Liver (tissue), 9 donors: ENCODE measurements around the gene FRYL. TPM values are rescaled to one million over a fixed set of nuclear protein-coding genes. Genes with fewer than 3 reads are reported as not detected.

Experiments used
- DNase-seq: peaks from one replicate; pipeline ENCODE4 v3.0.0-alpha.2; 2017; ENCODE audit warnings: low spot score
- H3K27ac ChIP-seq, 2 donors: one replicate each; pipeline ENCODE4 v1.7.0; 2013; ENCODE audit warnings: inconsistent platforms in 2 of 2, low read length in 2 of 2, control low read depth in 1 of 2, low read depth in 1 of 2, mild to moderate bottlenecking in 1 of 2
- H3K27me3 ChIP-seq, 4 donors: one replicate each; pipeline versions ENCODE4 v1.6.1 to v1.7.0; 2013; ENCODE audit warnings: low read length in 3 of 4, inconsistent platforms in 1 of 4, mild to moderate bottlenecking in 1 of 4, moderate library complexity in 1 of 4; ENCODE audit not compliant: control insufficient read depth in 4 of 4, insufficient read depth in 4 of 4
- H3K36me3 ChIP-seq, 4 donors: one replicate each; pipeline versions ENCODE4 v1.6.1 to v1.7.0; 2013; ENCODE audit warnings: low read length in 3 of 4, mild to moderate bottlenecking in 3 of 4, low read depth in 1 of 4, moderate library complexity in 1 of 4; ENCODE audit not compliant: control insufficient read depth in 4 of 4, insufficient read depth in 3 of 4
- H3K4me1 ChIP-seq, 4 donors: one replicate each; pipeline versions ENCODE4 v1.6.1 to v1.7.0; 2013; ENCODE audit warnings: low read length in 3 of 4, mild to moderate bottlenecking in 3 of 4, moderate library complexity in 1 of 4; ENCODE audit not compliant: control insufficient read depth in 4 of 4, insufficient read depth in 4 of 4
- H3K4me3 ChIP-seq, 3 donors: one replicate each; pipeline versions ENCODE4 v1.6.1 to v1.7.0; 2013; ENCODE audit warnings: low read length in 3 of 3, control low read depth in 1 of 3, low read depth in 1 of 3, mild to moderate bottlenecking in 1 of 3
- H3K9ac ChIP-seq, 2 donors: one replicate each; pipeline ENCODE4 v1.7.0; 2013; ENCODE audit warnings: low read length in 2 of 2, mild to moderate bottlenecking in 2 of 2, moderate library complexity in 2 of 2, control low read depth in 1 of 2, low read depth in 1 of 2
- H3K9me3 ChIP-seq, 4 donors: one replicate each; pipeline versions ENCODE4 v1.6.1 to v1.7.0; 2013; ENCODE audit warnings: low read length in 3 of 4; ENCODE audit not compliant: control insufficient read depth in 4 of 4
- EGR1 ChIP-seq, 2 donors: IDR thresholded peaks; 2 replicates each; pipeline ENCODE4 v1.6.1; 2016 to 2018; ENCODE audit warnings: antibody characterized with exemption in 2 of 2, low read depth in 2 of 2
- FOXA1 ChIP-seq: IDR thresholded peaks from 2 replicates; pipeline ENCODE4 v1.6.1; 2016; ENCODE audit warnings: antibody characterized with exemption
- FOXA2 ChIP-seq: IDR thresholded peaks from 2 replicates; pipeline ENCODE4 v1.6.1; 2016; ENCODE audit warnings: antibody characterized with exemption
- GABPA ChIP-seq, 2 donors: IDR thresholded peaks in 1 of 2; conservative IDR thresholded peaks in 1 of 2; 2 replicates each; pipeline ENCODE4 v1.6.1; 2016; ENCODE audit warnings: antibody characterized with exemption in 2 of 2, mild to moderate bottlenecking in 1 of 2, moderate library complexity in 1 of 2
- HNF4A ChIP-seq, 2 donors: conservative IDR thresholded peaks; 2 replicates each; pipeline ENCODE4 v1.6.1; 2016; ENCODE audit warnings: antibody characterized with exemption in 2 of 2, mild to moderate bottlenecking in 2 of 2
- HNF4G ChIP-seq: IDR thresholded peaks from 2 replicates; pipeline ENCODE4 v1.6.1; 2016; ENCODE audit warnings: antibody characterized with exemption
- JUND ChIP-seq, 2 donors: IDR thresholded peaks; 2 replicates each; pipeline ENCODE4 v1.6.1; 2016; ENCODE audit warnings: antibody characterized with exemption in 2 of 2
- NR2F2 ChIP-seq: IDR thresholded peaks from 2 replicates; pipeline ENCODE4 v1.6.1; 2016; ENCODE audit warnings: antibody characterized with exemption
- RAD21 ChIP-seq, 2 donors: IDR thresholded peaks; 2 replicates each; pipeline ENCODE4 v1.6.1; 2016; ENCODE audit warnings: antibody characterized with exemption in 2 of 2, mild to moderate bottlenecking in 2 of 2
- RXRA ChIP-seq, 2 donors: IDR thresholded peaks; 2 replicates each; pipeline ENCODE4 v1.6.1; 2017 to 2018; ENCODE audit warnings: antibody characterized with exemption in 2 of 2, mild to moderate bottlenecking in 1 of 2
- SP1 ChIP-seq: IDR thresholded peaks from 2 replicates; pipeline ENCODE4 v1.6.1; 2018; ENCODE audit warnings: antibody characterized with exemption, mild to moderate bottlenecking
- TAF1 ChIP-seq: conservative IDR thresholded peaks from 2 replicates; pipeline ENCODE4 v1.6.1; 2016; ENCODE audit warnings: antibody characterized with exemption, mild to moderate bottlenecking
- YY1 ChIP-seq: IDR thresholded peaks from 2 replicates; pipeline ENCODE4 v1.6.1; 2016; ENCODE audit warnings: antibody characterized with exemption, mild to moderate bottlenecking
- WGBS: extraction: QIAGEN DNeasy Blood & Tissue Kit; methylation state at CpG from one replicate; pipeline ENCODE4 v1.1.7; 2013; 5-methylcytosine and 5-hydroxymethylcytosine counted together
- polyA plus RNA-seq, 2 donors: library from polyadenylated mRNA; stranded (reverse) in 1 of 2; unstranded in 1 of 2; fragments of 200-250 nt in 1 of 2; fragments of >200 nt in 1 of 2; fragmentation: Nextera tagmentation in 1 of 2; extraction: Ambion mirVana in 1 of 2; gene quantifications; one replicate each; pipeline versions ENCODE4 v1.2.1 to v1.2.3, GENCODE V29; 2013 to 2015
- total RNA-seq, 2 donors: library from RNA; depleted of rRNA; stranded (reverse); fragments of >200 nt; gene quantifications; one replicate each; pipeline ENCODE4 v1.2.3, GENCODE V29; 2014
- TF ChIP-seq, protein P1 (sequence below): IDR thresholded peaks from 2 replicates; pipeline ENCODE4 v1.6.1; 2016; ENCODE audit warnings: antibody characterized with exemption
- TF ChIP-seq, protein P2 (sequence below): fragments of 150-350 bp; IDR thresholded peaks from 2 replicates; pipeline ENCODE4 v1.5.1; 2017; ENCODE audit warnings: improper control_type of control experiment, low read depth, low read length; ENCODE audit not compliant: missing input control
- TF ChIP-seq, protein P3 (sequence below): IDR thresholded peaks from 2 replicates; pipeline ENCODE4 v1.6.1; 2016; ENCODE audit warnings: antibody characterized with exemption
- TF ChIP-seq, protein P4 (sequence below): IDR thresholded peaks from 2 replicates; pipeline ENCODE4 v1.6.1; 2016; ENCODE audit warnings: antibody characterized with exemption
- TF ChIP-seq, protein P5 (sequence below): IDR thresholded peaks from 2 replicates; pipeline ENCODE4 v1.6.1; 2016; ENCODE audit warnings: antibody characterized with exemption, mild to moderate bottlenecking
- donor health status: healthy.
- donor health status: healthy.
- donor health status: healthy.
- donor health status: healthy.
- donor health status: healthy.

The FRYL gene
- total and polyA plus RNA-seq, 4 donors: 5.3 to 79.0 (median 27.2) TPM

DNA sequence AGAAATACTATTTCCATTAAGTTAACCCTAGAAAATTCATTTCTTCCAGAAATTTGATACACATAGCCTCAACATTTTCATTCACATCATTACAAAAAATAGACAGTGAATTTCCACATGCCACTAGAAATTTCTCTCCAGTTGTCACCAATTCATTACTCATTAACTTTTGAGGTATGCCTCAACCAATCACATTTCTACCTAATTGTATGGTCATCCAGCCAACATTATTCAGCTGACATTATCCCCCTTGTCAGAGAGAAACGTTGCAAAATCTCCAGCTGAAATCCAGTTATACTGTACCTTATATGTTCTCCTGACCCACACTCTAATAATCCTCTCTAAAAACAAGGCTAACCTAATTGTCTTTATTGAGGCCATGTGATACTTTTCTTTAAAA is 24.8 kb downstream of the FRYL start:
- 28% methylated on average over 1 of the region's 1 CpG for WGBS
- no peaks in the 10 kb centered on the region for H3K36me3 ChIP-seq
- TF ChIP-seq, protein P1, sequence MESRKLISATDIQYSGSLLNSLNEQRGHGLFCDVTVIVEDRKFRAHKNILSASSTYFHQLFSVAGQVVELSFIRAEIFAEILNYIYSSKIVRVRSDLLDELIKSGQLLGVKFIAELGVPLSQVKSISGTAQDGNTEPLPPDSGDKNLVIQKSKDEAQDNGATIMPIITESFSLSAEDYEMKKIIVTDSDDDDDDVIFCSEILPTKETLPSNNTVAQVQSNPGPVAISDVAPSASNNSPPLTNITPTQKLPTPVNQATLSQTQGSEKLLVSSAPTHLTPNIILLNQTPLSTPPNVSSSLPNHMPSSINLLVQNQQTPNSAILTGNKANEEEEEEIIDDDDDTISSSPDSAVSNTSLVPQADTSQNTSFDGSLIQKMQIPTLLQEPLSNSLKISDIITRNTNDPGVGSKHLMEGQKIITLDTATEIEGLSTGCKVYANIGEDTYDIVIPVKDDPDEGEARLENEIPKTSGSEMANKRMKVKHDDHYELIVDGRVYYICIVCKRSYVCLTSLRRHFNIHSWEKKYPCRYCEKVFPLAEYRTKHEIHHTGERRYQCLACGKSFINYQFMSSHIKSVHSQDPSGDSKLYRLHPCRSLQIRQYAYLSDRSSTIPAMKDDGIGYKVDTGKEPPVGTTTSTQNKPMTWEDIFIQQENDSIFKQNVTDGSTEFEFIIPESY: no peak
- TF ChIP-seq FOXA2 (no peak), FOXA1 (no peak), GABPA (IDR thresholded peaks at IDR 0.05 in 1 of 2, conservative IDR thresholded peaks at IDR 0.05 in 1 of 2) (no peak), RAD21 (IDR thresholded peaks at IDR 0.05) (no peak), SP1 (no peak), TAF1 (no peak), YY1 (no peak), JUND (IDR thresholded peaks at IDR 0.05) (no peak), HNF4G (no peak), RXRA (IDR thresholded peaks at IDR 0.05) (no peak), EGR1 (IDR thresholded peaks at IDR 0.05; ENCODE audit: low read depth in 2 of 2) (no peak), HNF4A (conservative IDR thresholded peaks at IDR 0.05) (no peak)
- TF ChIP-seq, protein P2, sequence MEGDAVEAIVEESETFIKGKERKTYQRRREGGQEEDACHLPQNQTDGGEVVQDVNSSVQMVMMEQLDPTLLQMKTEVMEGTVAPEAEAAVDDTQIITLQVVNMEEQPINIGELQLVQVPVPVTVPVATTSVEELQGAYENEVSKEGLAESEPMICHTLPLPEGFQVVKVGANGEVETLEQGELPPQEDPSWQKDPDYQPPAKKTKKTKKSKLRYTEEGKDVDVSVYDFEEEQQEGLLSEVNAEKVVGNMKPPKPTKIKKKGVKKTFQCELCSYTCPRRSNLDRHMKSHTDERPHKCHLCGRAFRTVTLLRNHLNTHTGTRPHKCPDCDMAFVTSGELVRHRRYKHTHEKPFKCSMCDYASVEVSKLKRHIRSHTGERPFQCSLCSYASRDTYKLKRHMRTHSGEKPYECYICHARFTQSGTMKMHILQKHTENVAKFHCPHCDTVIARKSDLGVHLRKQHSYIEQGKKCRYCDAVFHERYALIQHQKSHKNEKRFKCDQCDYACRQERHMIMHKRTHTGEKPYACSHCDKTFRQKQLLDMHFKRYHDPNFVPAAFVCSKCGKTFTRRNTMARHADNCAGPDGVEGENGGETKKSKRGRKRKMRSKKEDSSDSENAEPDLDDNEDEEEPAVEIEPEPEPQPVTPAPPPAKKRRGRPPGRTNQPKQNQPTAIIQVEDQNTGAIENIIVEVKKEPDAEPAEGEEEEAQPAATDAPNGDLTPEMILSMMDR: no peak
- TF ChIP-seq, protein P3, sequence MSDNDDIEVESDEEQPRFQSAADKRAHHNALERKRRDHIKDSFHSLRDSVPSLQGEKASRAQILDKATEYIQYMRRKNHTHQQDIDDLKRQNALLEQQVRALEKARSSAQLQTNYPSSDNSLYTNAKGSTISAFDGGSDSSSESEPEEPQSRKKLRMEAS: no peak
- TF ChIP-seq, protein P4, sequence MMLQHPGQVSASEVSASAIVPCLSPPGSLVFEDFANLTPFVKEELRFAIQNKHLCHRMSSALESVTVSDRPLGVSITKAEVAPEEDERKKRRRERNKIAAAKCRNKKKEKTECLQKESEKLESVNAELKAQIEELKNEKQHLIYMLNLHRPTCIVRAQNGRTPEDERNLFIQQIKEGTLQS: no peak
- no peaks in the 10 kb centered on the region for H3K9me3 ChIP-seq
- H3K4me3 ChIP-seq: no peak overlapping the region
- DNase-seq: no peak
- H3K27ac ChIP-seq: no peak overlapping the region
- H3K9ac ChIP-seq: no peak overlapping the region
- H3K4me1 ChIP-seq: peaks cover 0 to 7% (median 1%) of the 10 kb centered on the region in 4 donors
- H3K27me3 ChIP-seq: no peaks in the 10 kb centered on the region

DNA sequence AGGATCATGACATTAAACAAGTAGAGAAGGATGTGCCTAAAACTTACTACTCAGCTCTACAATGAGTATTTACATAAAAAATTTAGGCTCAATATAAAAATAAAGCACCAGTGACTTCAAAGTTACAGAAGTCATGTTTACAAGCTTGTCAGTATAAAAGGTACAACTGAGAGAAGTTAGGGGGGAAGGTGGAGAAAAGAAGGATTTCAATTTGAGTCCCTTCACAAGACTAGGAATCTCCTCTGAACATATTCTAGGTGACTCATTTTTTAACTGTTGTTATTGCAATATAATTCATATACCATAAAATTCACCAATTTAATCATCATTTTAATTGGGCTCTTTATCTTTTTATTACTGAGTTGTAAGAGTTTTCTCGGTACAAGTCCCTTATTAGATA is 26.9 kb downstream of the FRYL start:
- Histone ChIP-seq H3K27ac (no peak overlapping the region), H3K27me3 (no peaks in the 10 kb centered on the region), H3K9ac (no peak overlapping the region), H3K36me3 (no peaks in the 10 kb centered on the region), H3K4me1 (peaks cover 0 to 7% (median 1%) of the 10 kb centered on the region in 4 donors), H3K4me3 (no peak overlapping the region), H3K9me3 (no peaks in the 10 kb centered on the region)
- TF ChIP-seq TAF1 (no peak), JUND (IDR thresholded peaks at IDR 0.05) (no peak), HNF4A (conservative IDR thresholded peaks at IDR 0.05) (no peak), NR2F2 (no peak), RAD21 (IDR thresholded peaks at IDR 0.05) (no peak), YY1 (no peak), FOXA2 (no peak), FOXA1 (no peak), SP1 (no peak), RXRA (IDR thresholded peaks at IDR 0.05) (no peak), HNF4G (no peak)
- TF ChIP-seq, protein P4: no peak
- TF ChIP-seq, protein P1: no peak
- TF ChIP-seq, protein P3: no peak
- TF ChIP-seq, protein P5, sequence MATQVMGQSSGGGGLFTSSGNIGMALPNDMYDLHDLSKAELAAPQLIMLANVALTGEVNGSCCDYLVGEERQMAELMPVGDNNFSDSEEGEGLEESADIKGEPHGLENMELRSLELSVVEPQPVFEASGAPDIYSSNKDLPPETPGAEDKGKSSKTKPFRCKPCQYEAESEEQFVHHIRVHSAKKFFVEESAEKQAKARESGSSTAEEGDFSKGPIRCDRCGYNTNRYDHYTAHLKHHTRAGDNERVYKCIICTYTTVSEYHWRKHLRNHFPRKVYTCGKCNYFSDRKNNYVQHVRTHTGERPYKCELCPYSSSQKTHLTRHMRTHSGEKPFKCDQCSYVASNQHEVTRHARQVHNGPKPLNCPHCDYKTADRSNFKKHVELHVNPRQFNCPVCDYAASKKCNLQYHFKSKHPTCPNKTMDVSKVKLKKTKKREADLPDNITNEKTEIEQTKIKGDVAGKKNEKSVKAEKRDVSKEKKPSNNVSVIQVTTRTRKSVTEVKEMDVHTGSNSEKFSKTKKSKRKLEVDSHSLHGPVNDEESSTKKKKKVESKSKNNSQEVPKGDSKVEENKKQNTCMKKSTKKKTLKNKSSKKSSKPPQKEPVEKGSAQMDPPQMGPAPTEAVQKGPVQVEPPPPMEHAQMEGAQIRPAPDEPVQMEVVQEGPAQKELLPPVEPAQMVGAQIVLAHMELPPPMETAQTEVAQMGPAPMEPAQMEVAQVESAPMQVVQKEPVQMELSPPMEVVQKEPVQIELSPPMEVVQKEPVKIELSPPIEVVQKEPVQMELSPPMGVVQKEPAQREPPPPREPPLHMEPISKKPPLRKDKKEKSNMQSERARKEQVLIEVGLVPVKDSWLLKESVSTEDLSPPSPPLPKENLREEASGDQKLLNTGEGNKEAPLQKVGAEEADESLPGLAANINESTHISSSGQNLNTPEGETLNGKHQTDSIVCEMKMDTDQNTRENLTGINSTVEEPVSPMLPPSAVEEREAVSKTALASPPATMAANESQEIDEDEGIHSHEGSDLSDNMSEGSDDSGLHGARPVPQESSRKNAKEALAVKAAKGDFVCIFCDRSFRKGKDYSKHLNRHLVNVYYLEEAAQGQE: no peak
- 84% methylated on average over 1 of the region's 1 CpG for WGBS
- no peak for DNase-seq
